H1 (cell line): Measurements from ENCODE around the gene WFDC5. TPM values are rescaled to one million over a fixed set of nuclear protein-coding genes. Genes with fewer than 3 reads are reported as not detected.
"Not testable (repeated sequence)": the region's sequence is repeated elsewhere in the genome, so short reads cannot be mapped to it uniquely, and the experiment has no call there.

Experiments
- CTCF ChIA-PET: fragments of 300-600 bp; sonication (Branson Sonifier 250); formaldehyde crosslinking; loops from one replicate; lab custom pipeline; 2021; ENCODE audit not compliant: partially characterized antibody; lab: Charles Lee
- POLR2A ChIA-PET: fragments of 300-600 bp; sonication (Branson Sonifier 250); formaldehyde crosslinking; loops from one replicate; lab custom pipeline; 2021; ENCODE audit warnings: inconsistent platforms; ENCODE audit not compliant: partially characterized antibody; lab: Charles Lee
- DNase-seq, 2 experiments: peaks; one replicate each; pipeline versions ENCODE4 v3.0.0 to v3.0.0-alpha.2; 2010 to 2022; ENCODE audit warnings: low spot score in 2 of 2, low read depth in 1 of 2, mixed read lengths in 1 of 2
- FAIRE-seq: peaks from 2 replicates; lab custom pipeline; 2011; peaks lifted over from hg19 to GRCh38; lab: Jason Lieb, UNC
- H2AFZ ChIP-seq: 2 replicates; pipeline ENCODE4 v1.8.1; 2012; ENCODE audit warnings: low read length, inconsistent platforms
- H2AK5ac ChIP-seq: 2 replicates; pipeline ENCODE4 v1.6.1; 2013; ENCODE audit warnings: low read depth, low read length
- H2BK120ac ChIP-seq: replicated peaks from 2 replicates; pipeline ENCODE3; 2013; ENCODE audit warnings: low read depth, low read length, inconsistent platforms
- H2BK12ac ChIP-seq: 2 replicates; pipeline ENCODE4 v1.6.1; 2013; ENCODE audit warnings: low read depth, low read length
- H2BK15ac ChIP-seq: 2 replicates; pipeline ENCODE4 v1.6.1; 2013; ENCODE audit warnings: low read length
- H2BK20ac ChIP-seq: 2 replicates; pipeline ENCODE4 v1.6.1; 2013; ENCODE audit warnings: low read length
- H2BK5ac ChIP-seq: 2 replicates; pipeline ENCODE4 v1.6.1; 2013; ENCODE audit warnings: low read depth, low read length
- H3K14ac ChIP-seq: 2 replicates; pipeline ENCODE4 v1.6.1; 2013; ENCODE audit warnings: inconsistent platforms; ENCODE audit not compliant: insufficient read length
- H3K18ac ChIP-seq: 2 replicates; pipeline ENCODE4 v1.6.1; 2013; ENCODE audit warnings: low read length; ENCODE audit errors: extremely low read depth
- H3K23ac ChIP-seq: 2 replicates; pipeline ENCODE4 v1.6.1; 2013; ENCODE audit warnings: inconsistent platforms; ENCODE audit not compliant: insufficient read length
- H3K23me2 ChIP-seq: 2 replicates; pipeline ENCODE4 v1.6.1; 2013; ENCODE audit warnings: low read depth, low read length
- H3K27ac ChIP-seq: 2 replicates; pipeline ENCODE4 v1.6.1; 2011; ENCODE audit warnings: low read depth, low read length, inconsistent platforms
- H3K27me3 ChIP-seq, 4 experiments: replicated peaks in 1 of 4; 1 replicate in 1 of 4; 2 replicates in 3 of 4; pipeline versions ENCODE4 v1.6.1 to v1.8.1; 2011 to 2013; ENCODE audit warnings: low read length in 3 of 4, mild to moderate bottlenecking in 3 of 4, inconsistent platforms in 2 of 4, mixed read lengths in 2 of 4, moderate library complexity in 1 of 4; ENCODE audit not compliant: control insufficient read depth in 3 of 4, insufficient read depth in 3 of 4; ENCODE audit errors: extremely low read depth in 1 of 4
- H3K36me3 ChIP-seq, 4 experiments: 2 replicates each; pipeline versions ENCODE4 v1.6.1 to v1.8.1; 2011 to 2013; ENCODE audit warnings: mild to moderate bottlenecking in 4 of 4, low read length in 3 of 4, moderate library complexity in 2 of 4, control low read depth in 1 of 4, inconsistent platforms in 1 of 4; ENCODE audit not compliant: insufficient read depth in 4 of 4, control insufficient read depth in 2 of 4
- H3K4ac ChIP-seq: replicated peaks from 2 replicates; pipeline ENCODE3; 2013; ENCODE audit warnings: low read length, low read depth, mixed read lengths, inconsistent platforms; ENCODE audit not compliant: insufficient read length
- H3K4me1 ChIP-seq, 4 experiments: replicated peaks in 1 of 4; 1 replicate in 1 of 4; 2 replicates in 3 of 4; pipeline versions ENCODE4 v1.6.1 to v1.8.1; 2011 to 2013; ENCODE audit warnings: low read length in 3 of 4, inconsistent platforms in 2 of 4, mixed read lengths in 1 of 4; ENCODE audit not compliant: insufficient read depth in 4 of 4, control insufficient read depth in 3 of 4
- H3K4me2 ChIP-seq, 2 experiments: 2 replicates each; pipeline versions ENCODE4 v1.6.1 to v1.8.1; 2011 to 2013; ENCODE audit warnings: low read depth in 2 of 2, low read length in 2 of 2, control low read depth in 1 of 2, inconsistent platforms in 1 of 2, mild to moderate bottlenecking in 1 of 2; ENCODE audit not compliant: insufficient read depth in 1 of 2
- H3K4me3 ChIP-seq, 4 experiments: fragments of 200-600, 300-600 bp in 1 of 4; sonication (generic), shearing (Covaris generic), sonication (Bioruptor Twin) in 1 of 4; 2 replicates each; pipeline versions ENCODE4 v1.5.1 to v1.8.1; 2011 to 2016; ENCODE audit warnings: low read length in 4 of 4, low read depth in 3 of 4, control low read depth in 2 of 4, inconsistent platforms in 2 of 4, mild to moderate bottlenecking in 2 of 4, mixed read lengths in 1 of 4, moderate library complexity in 1 of 4; ENCODE audit not compliant: insufficient read depth in 2 of 4; ENCODE audit errors: extremely low read depth in 1 of 4
- H3K56ac ChIP-seq: replicated peaks from 2 replicates; pipeline ENCODE3; 2013; ENCODE audit warnings: low read depth, mild to moderate bottlenecking, mixed read lengths, low read length, inconsistent platforms; ENCODE audit not compliant: insufficient read length
- H3K79me1 ChIP-seq: 2 replicates; pipeline ENCODE4 v1.6.1; 2013; ENCODE audit warnings: low read depth, low read length, control low read depth
- H3K79me2 ChIP-seq, 2 experiments: 2 replicates each; pipeline versions ENCODE4 v1.6.1 to v1.8.1; 2012 to 2013; ENCODE audit warnings: low read length in 2 of 2, mild to moderate bottlenecking in 2 of 2, inconsistent platforms in 1 of 2; ENCODE audit not compliant: insufficient read depth in 2 of 2, control insufficient read depth in 1 of 2
- H3K9ac ChIP-seq, 4 experiments: replicated peaks in 1 of 4; 1 replicate in 1 of 4; 2 replicates in 3 of 4; pipeline versions ENCODE4 v1.6.1 to v1.8.1; 2011 to 2013; ENCODE audit warnings: low read depth in 3 of 4, low read length in 3 of 4, control low read depth in 2 of 4, mild to moderate bottlenecking in 2 of 4, moderate library complexity in 2 of 4, inconsistent platforms in 1 of 4; ENCODE audit errors: extremely low read depth in 1 of 4
- H3K9me3 ChIP-seq, 2 experiments: 2 replicates each; pipeline versions ENCODE4 v1.6.1 to v1.8.1; 2012 to 2013; ENCODE audit warnings: mild to moderate bottlenecking in 2 of 2, moderate library complexity in 2 of 2, control low read depth in 1 of 2, inconsistent platforms in 1 of 2, low read depth in 1 of 2, low read length in 1 of 2, mixed read lengths in 1 of 2; ENCODE audit not compliant: insufficient read depth in 2 of 2
- H4K20me1 ChIP-seq, 2 experiments: replicated peaks in 1 of 2; 2 replicates each; pipeline versions ENCODE3 to v1.8.1; 2011 to 2013; ENCODE audit warnings: inconsistent platforms in 2 of 2, low read length in 2 of 2, mild to moderate bottlenecking in 1 of 2; ENCODE audit not compliant: insufficient read depth in 2 of 2, control insufficient read depth in 1 of 2
- H4K5ac ChIP-seq: 2 replicates; pipeline ENCODE4 v1.6.1; 2013; ENCODE audit warnings: low read length, low read depth, mixed read lengths, inconsistent platforms; ENCODE audit not compliant: insufficient read length
- H4K8ac ChIP-seq: 2 replicates; pipeline ENCODE4 v1.8.0; 2013; ENCODE audit warnings: mild to moderate bottlenecking, moderate library complexity, low read length, inconsistent platforms; ENCODE audit not compliant: insufficient read depth; ENCODE audit errors: extremely low read depth
- H4K91ac ChIP-seq: replicated peaks from 2 replicates; pipeline ENCODE3; 2013; ENCODE audit warnings: low read length, mixed read lengths, inconsistent platforms; ENCODE audit not compliant: insufficient read length
- WGBS, 2 experiments: shearing (Covaris generic) in 1 of 2; methylation state at CpG; one replicate each; pipeline versions ENCODE4 v1.1.6 to v1.1.7; 2013 to 2015; ENCODE audit warnings: low lambda C conversion rate in 2 of 2, mixed read lengths in 2 of 2, inconsistent platforms in 1 of 2, low coverage in 1 of 2, missing lambda C conversion rate in 1 of 2; ENCODE audit not compliant: insufficient replicate concordance in 2 of 2, insufficient coverage in 1 of 2, insufficient read length in 1 of 2; ENCODE audit errors: extremely low coverage in 1 of 2, missing lambda C conversion rate in 1 of 2; 5-methylcytosine and 5-hydroxymethylcytosine counted together
- polyA plus RNA-seq, 7 experiments: library from polyadenylated mRNA; depleted of rRNA in 3 of 7; stranded (reverse) in 5 of 7; unstranded in 2 of 7; fragments of >200 nt in 5 of 7; fragments of 200-250 nt in 2 of 7; gene quantifications; 1 replicate in 5 of 7; 2 replicates in 1 of 7; 4 replicates in 1 of 7; pipeline versions ENCODE4 v1.2.1 to v1.2.3, GENCODE V29; 2011 to 2013; ENCODE audit warnings: missing spikeins in 2 of 7, mixed read lengths in 2 of 7
- total RNA-seq: library from RNA; stranded (reverse); fragmentation: NEBNext Ultra II Directional; extraction: Animal tissue kit (Norgen Biotek cat#: 25700); gene quantifications from 2 replicates; pipeline ENCODE4 v1.2.1, GENCODE V29; 2021

Gene WFDC5
- total and polyA plus RNA-seq, 2 of the 8 experiments (the other 6 are each of a cell fraction or from before 2014, with no cell fraction given), result not detected

- H4K20me1 ChIP-seq, H3K56ac ChIP-seq, H2BK20ac ChIP-seq, H3K27ac ChIP-seq, H4K8ac ChIP-seq, H3K23me2 ChIP-seq, H2BK120ac ChIP-seq, H2AK5ac ChIP-seq, POLR2A ChIA-PET, H2BK12ac ChIP-seq, H3K18ac ChIP-seq, H3K4me3 ChIP-seq, DNase-seq, H3K14ac ChIP-seq, H4K91ac ChIP-seq, H3K79me1 ChIP-seq, H4K5ac ChIP-seq, H3K9me3 ChIP-seq, H2AFZ ChIP-seq, H3K27me3 ChIP-seq, H3K9ac ChIP-seq, H3K4ac ChIP-seq, H3K79me2 ChIP-seq, H3K23ac ChIP-seq, H2BK5ac ChIP-seq, H2BK15ac ChIP-seq, FAIRE-seq, H3K4me1 ChIP-seq, H3K4me2 ChIP-seq, H3K36me3 ChIP-seq: not testable (repeated sequence)
- CTCF ChIA-PET, result interaction anchor here (1.0 kb wide), 1 partner anchor 33 kb away, joined by 3 read pairs; no protein-coding TSS in a partner anchor
- WGBS, 2 experiments, result 91% methylated on average over 2 of the region's 2 CpGs; no CpG with 5 or more reads in 1 of the 2 experiments
Observed at GRCh38 chr20:45063107-45063506, 51.9 kb downstream of the WFDC5 start.
